CD4-positive, alpha-beta T cell treated with Interleukin-10 for 1 hour (primary cell): Measurements from ENCODE around the gene LRFN2.

Source experiments
- DNase-seq: peaks from one replicate; pipeline ENCODE4 v3.0.0-alpha.2; 2020

The LRFN2 gene

GRCh38 chr6:40469323-40469722 is 117.8 kb downstream of the LRFN2 start:
- DNase-seq = no peak

GRCh38 chr6:40466986-40467539 is 120.1 kb downstream of the LRFN2 start:
- no peak for DNase-seq

GRCh38 chr6:40461643-40462042 is 125.5 kb downstream of the LRFN2 start:
- DNase-seq = no peak

- DNase-seq = no peak
Observed at GRCh38 chr6:40460380-40460779, 126.8 kb downstream of the LRFN2 start.

GRCh38 chr6:40457261-40457660 is 129.9 kb downstream of the LRFN2 start:
- no peak for DNase-seq

GRCh38 chr6:40456390-40457013 is 130.7 kb downstream of the LRFN2 start:
- DNase-seq = no peak

- DNase-seq = no peak
Observed at GRCh38 chr6:40455686-40456389, 131.3 kb downstream of the LRFN2 start.

GRCh38 chr6:40450483-40450882 is 136.7 kb downstream of the LRFN2 start:
- DNase-seq = no peak

- no peak for DNase-seq
Observed at GRCh38 chr6:40444811-40445210, 142.4 kb downstream of the LRFN2 start.

- DNase-seq = no peak
Observed at GRCh38 chr6:40444312-40444711, 142.9 kb downstream of the LRFN2 start.

GRCh38 chr6:40443842-40444241 is 143.3 kb downstream of the LRFN2 start:
- no peak for DNase-seq

GRCh38 chr6:40442591-40442990 is 144.6 kb downstream of the LRFN2 start:
- DNase-seq = no peak

- DNase-seq = no peak
Observed at GRCh38 chr6:40441150-40441549, 146.0 kb downstream of the LRFN2 start.

- DNase-seq = no peak
Observed at GRCh38 chr6:40440053-40440452, 147.1 kb downstream of the LRFN2 start.

GRCh38 chr6:40439026-40439800 is 148.0 kb downstream of the LRFN2 start:
- no peak for DNase-seq

GRCh38 chr6:40438246-40438887 is 148.8 kb downstream of the LRFN2 start:
- no peak for DNase-seq

- DNase-seq = no peak
Observed at GRCh38 chr6:40437631-40438030, 149.5 kb downstream of the LRFN2 start.

- DNase-seq = peak; percentile 30
Observed at GRCh38 chr6:40436685-40437604, 150.2 kb downstream of the LRFN2 start.

- no peak for DNase-seq
Observed at GRCh38 chr6:40432982-40433381, 154.2 kb downstream of the LRFN2 start.

GRCh38 chr6:40431706-40432105 is 155.5 kb downstream of the LRFN2 start:
- no peak for DNase-seq

GRCh38 chr6:40427196-40427595 is 160.0 kb downstream of the LRFN2 start:
- no peak for DNase-seq
